ENCODE data around the gene FOXC1.

DNA sequence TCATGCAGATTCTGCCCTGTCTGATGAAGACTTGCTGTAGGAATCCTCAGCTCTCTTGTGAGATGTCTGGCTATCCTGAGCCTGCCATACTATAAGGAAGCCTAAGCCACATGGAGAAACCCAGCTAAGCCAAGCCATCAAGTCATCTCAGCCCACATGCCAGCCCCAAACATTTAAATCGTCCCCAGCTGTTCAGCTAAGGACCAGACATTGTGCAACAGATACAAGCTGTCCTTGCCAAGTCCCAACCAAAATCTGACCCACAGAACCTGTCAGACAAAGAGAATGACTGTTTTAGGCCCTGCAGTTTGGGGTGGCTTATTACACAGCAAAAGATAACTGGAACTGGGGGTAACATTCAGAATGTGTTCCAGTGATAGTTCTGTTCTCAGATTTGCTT lies 36.8 kb upstream of the FOXC1 start:
- TF ChIP-seq, protein P1, sequence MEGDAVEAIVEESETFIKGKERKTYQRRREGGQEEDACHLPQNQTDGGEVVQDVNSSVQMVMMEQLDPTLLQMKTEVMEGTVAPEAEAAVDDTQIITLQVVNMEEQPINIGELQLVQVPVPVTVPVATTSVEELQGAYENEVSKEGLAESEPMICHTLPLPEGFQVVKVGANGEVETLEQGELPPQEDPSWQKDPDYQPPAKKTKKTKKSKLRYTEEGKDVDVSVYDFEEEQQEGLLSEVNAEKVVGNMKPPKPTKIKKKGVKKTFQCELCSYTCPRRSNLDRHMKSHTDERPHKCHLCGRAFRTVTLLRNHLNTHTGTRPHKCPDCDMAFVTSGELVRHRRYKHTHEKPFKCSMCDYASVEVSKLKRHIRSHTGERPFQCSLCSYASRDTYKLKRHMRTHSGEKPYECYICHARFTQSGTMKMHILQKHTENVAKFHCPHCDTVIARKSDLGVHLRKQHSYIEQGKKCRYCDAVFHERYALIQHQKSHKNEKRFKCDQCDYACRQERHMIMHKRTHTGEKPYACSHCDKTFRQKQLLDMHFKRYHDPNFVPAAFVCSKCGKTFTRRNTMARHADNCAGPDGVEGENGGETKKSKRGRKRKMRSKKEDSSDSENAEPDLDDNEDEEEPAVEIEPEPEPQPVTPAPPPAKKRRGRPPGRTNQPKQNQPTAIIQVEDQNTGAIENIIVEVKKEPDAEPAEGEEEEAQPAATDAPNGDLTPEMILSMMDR (IDR thresholded peaks at IDR 0.05; ENCODE audit: borderline replicate concordance, extremely low read depth, low read length, poor library complexity, severe bottlenecking): no peak
- TF ChIP-seq EZH2 (IDR thresholded peaks at IDR 0.05; ENCODE audit: borderline replicate concordance, low read depth, low read length, severe bottlenecking): no peak
